ENCODE data around the gene CABP2.

- TF ChIP-seq CTCF (IDR thresholded peaks at IDR 0.05) (no peak), POLR2A (IDR thresholded peaks at IDR 0.05) (no peak)
Observed at GRCh38 chr11:67562963-67563704, 39.9 kb upstream of the CABP2 start.
